Prostate gland (tissue), 2 donors: ENCODE measurements around the gene DSEL. TPM values are rescaled to one million over a fixed set of nuclear protein-coding genes. Genes with fewer than 3 reads are reported as not detected.

Experiments used
- DNase-seq: peaks from one replicate; pipeline ENCODE4 v3.0.0-alpha.2; 2019; ENCODE audit warnings: low spot score
- H3K27ac ChIP-seq, 2 donors: fragments of 200-600 bp; sonication (generic); 2 replicates each; pipeline ENCODE4 v1.5.1; 2017 to 2019
- H3K27me3 ChIP-seq: fragments of 200-600 bp; sonication (generic); replicated peaks from 2 replicates; pipeline ENCODE4 v1.5.1; 2019; ENCODE audit not compliant: insufficient read depth
- H3K36me3 ChIP-seq, 2 donors: fragments of 200-600 bp; sonication (generic); 1 replicate in 1 of 2; 2 replicates in 1 of 2; pipeline versions ENCODE4 v1.5.1 to v1.8.1; 2017 to 2019
- H3K4me1 ChIP-seq: fragments of 200-600 bp; sonication (generic); replicated peaks from 2 replicates; pipeline ENCODE4 v1.5.1; 2019
- H3K4me3 ChIP-seq, 2 donors: fragments of 200-600 bp; sonication (generic); 2 replicates each; pipeline ENCODE4 v1.5.1; 2017 to 2019
- H3K9me3 ChIP-seq: fragments of 200-600 bp; sonication (generic); 2 replicates; pipeline ENCODE4 v1.5.1; 2017
- CTCF ChIP-seq, 4 experiments: fragments of 200-600 bp in 2 of 4; fragments of 450-650 bp in 2 of 4; sonication (generic) in 2 of 4; IDR thresholded peaks; 1 replicate in 3 of 4; 2 replicates in 1 of 4; pipeline ENCODE4 v1.5.1; 2016 to 2019; ENCODE audit warnings: antibody characterized with exemption in 4 of 4, mild to moderate bottlenecking in 2 of 4, moderate library complexity in 2 of 4
- POLR2A ChIP-seq: fragments of 450-650 bp; IDR thresholded peaks from one replicate; pipeline ENCODE4 v1.6.1; 2016; ENCODE audit warnings: antibody characterized with exemption, mild to moderate bottlenecking
- POLR2AphosphoS5 ChIP-seq: sonication (generic); formaldehyde crosslinking; IDR thresholded peaks from one replicate; pipeline ENCODE4 v1.6.1; 2017; ENCODE audit warnings: antibody characterized with exemption
- WGBS: methylation state at CpG from one replicate; pipeline ENCODE4 v1.1.5; 2018; 5-methylcytosine and 5-hydroxymethylcytosine counted together
- intact Hi-C: fragments of 100-400 bp; cut with DNase I; formaldehyde crosslinking; loops from one replicate; pipeline ENCODE4 v1.14.2; 2022
- total RNA-seq, 2 donors: library from RNA; depleted of rRNA; stranded (reverse); fragments of >200 nt; gene quantifications; one replicate each; pipeline ENCODE4 v1.1.0, GENCODE V29; 2016

Gene DSEL
- total RNA-seq, 2 donors from 2014 or later: 5.4 to 5.7 TPM

- Histone ChIP-seq H3K4me1 (no peaks in the 10 kb centered on the region), H3K9me3 (no peaks in the 10 kb centered on the region), H3K27ac (no peak overlapping the region), H3K27me3 (no peaks in the 10 kb centered on the region), H3K4me3 (no peak overlapping the region), H3K36me3 (no peaks in the 10 kb centered on the region)
- DNase-seq: no peak
- intact Hi-C loops: no loop called here
- no peak for TF ChIP-seq CTCF (IDR thresholded peaks at IDR 0.05)
- TF ChIP-seq POLR2AphosphoS5: no peak
- TF ChIP-seq POLR2A: no peak
Measured at GRCh38 chr18:67486534-67486933, 30.0 kb downstream of the DSEL start.

GRCh38 chr18:67485655-67486054 is 30.9 kb downstream of the DSEL start:
- intact Hi-C loops: no loop called here
- H3K27me3 ChIP-seq: no peaks in the 10 kb centered on the region
- DNase-seq: no peak
- TF ChIP-seq POLR2AphosphoS5: no peak
- 96% methylated on average over 3 of the region's 3 CpGs for WGBS
- no peaks in the 10 kb centered on the region for H3K36me3 ChIP-seq
- H3K9me3 ChIP-seq: no peaks in the 10 kb centered on the region
- no peak overlapping the region for H3K4me3 ChIP-seq
- H3K4me1 ChIP-seq: no peaks in the 10 kb centered on the region
- H3K27ac ChIP-seq: no peak overlapping the region

GRCh38 chr18:67484458-67484857 is 32.1 kb downstream of the DSEL start:
- WGBS: 74% methylated on average over 2 of the region's 2 CpGs

GRCh38 chr18:67483952-67484351 is 32.6 kb downstream of the DSEL start:
- DNase-seq: no peak
- no peak overlapping the region for H3K27ac ChIP-seq
- TF ChIP-seq CTCF (IDR thresholded peaks at IDR 0.05): no peak
- TF ChIP-seq POLR2AphosphoS5: no peak
- TF ChIP-seq POLR2A: no peak
- H3K4me1 ChIP-seq: no peaks in the 10 kb centered on the region
- no peaks in the 10 kb centered on the region for H3K36me3 ChIP-seq
- H3K27me3 ChIP-seq: no peaks in the 10 kb centered on the region
- H3K9me3 ChIP-seq: no peaks in the 10 kb centered on the region
- intact Hi-C loops: no loop called here
- no peak overlapping the region for H3K4me3 ChIP-seq
- 86% methylated on average over 6 of the region's 6 CpGs for WGBS

More at GRCh38 chr18:67484458-67484857, 32.1 kb downstream of the DSEL start:
- Histone ChIP-seq H3K27ac (no peak overlapping the region), H3K9me3 (no peaks in the 10 kb centered on the region), H3K4me1 (no peaks in the 10 kb centered on the region), H3K36me3 (no peaks in the 10 kb centered on the region), H3K27me3 (no peaks in the 10 kb centered on the region), H3K4me3 (no peak overlapping the region)
- intact Hi-C loops: no loop called here
- no peak for DNase-seq
- TF ChIP-seq POLR2AphosphoS5: no peak

GRCh38 chr18:67483237-67483636 is 33.3 kb downstream of the DSEL start:
- H3K4me1 ChIP-seq: no peaks in the 10 kb centered on the region
- no peaks in the 10 kb centered on the region for H3K9me3 ChIP-seq
- WGBS: 43% methylated on average over 2 of the region's 2 CpGs
- no peak overlapping the region for H3K27ac ChIP-seq
- H3K36me3 ChIP-seq: no peaks in the 10 kb centered on the region
- no peak overlapping the region for H3K4me3 ChIP-seq
- intact Hi-C loops: no loop called here
- no peak for DNase-seq
- no peaks in the 10 kb centered on the region for H3K27me3 ChIP-seq
- TF ChIP-seq POLR2AphosphoS5 (no peak), CTCF (IDR thresholded peaks at IDR 0.05) (no peak), POLR2A (no peak)

GRCh38 chr18:67478249-67478648 is 38.3 kb downstream of the DSEL start:
- 92% methylated on average over 3 of the region's 3 CpGs for WGBS
- H3K4me1 ChIP-seq: no peaks in the 10 kb centered on the region
- intact Hi-C loops: no loop called here
- H3K4me3 ChIP-seq: no peak overlapping the region
- no peak overlapping the region for H3K27ac ChIP-seq
- H3K27me3 ChIP-seq: no peaks in the 10 kb centered on the region
- TF ChIP-seq POLR2AphosphoS5 (no peak), CTCF (IDR thresholded peaks at IDR 0.05) (no peak), POLR2A (no peak)
- no peaks in the 10 kb centered on the region for H3K36me3 ChIP-seq
- H3K9me3 ChIP-seq: no peaks in the 10 kb centered on the region
- DNase-seq: no peak
